ENCODE data around the gene NAGA. TPM values are rescaled to one million over a fixed set of nuclear protein-coding genes. Genes with fewer than 3 reads are reported as not detected.

NAGA gene
- total RNA-seq, 4 donors from 2014 or later = 24.8 to 47.6 (median 35.3) TPM

DNA sequence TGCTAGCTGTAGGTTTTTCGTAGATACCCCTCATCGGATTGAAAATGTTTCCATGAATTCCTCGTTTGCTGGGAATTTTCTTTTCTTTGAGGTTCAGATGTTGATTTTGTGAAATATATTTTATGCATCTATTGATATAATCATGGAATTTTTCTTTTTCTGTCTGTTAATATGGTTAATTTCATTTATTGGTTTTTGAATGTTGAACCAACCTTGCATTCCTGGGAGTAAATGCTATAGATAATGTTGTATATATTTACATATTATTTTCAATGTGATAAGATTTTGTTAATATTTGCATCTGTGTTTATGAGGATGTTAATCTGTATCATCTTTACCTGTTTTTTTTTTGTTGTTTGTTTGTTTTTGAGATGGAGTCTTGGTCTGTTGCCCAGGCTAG is 30.6 kb upstream of the NAGA start:
- DNase-seq (ENCODE audit: low spot score) = no peak
- no peak for ATAC-seq (ENCODE audit: low FRiP score)
- no peak for TF ChIP-seq CTCF (IDR thresholded peaks at IDR 0.05)

GRCh38 chr22:42091455-42091782 is 20.8 kb upstream of the NAGA start:
- no peak for TF ChIP-seq CTCF (IDR thresholded peaks at IDR 0.05)
- no peak for DNase-seq (ENCODE audit: low spot score)
- ATAC-seq (ENCODE audit: low FRiP score) = no peak

- DNase-seq (ENCODE audit: low spot score) (peak; percentile 94), ATAC-seq (ENCODE audit: low FRiP score) (peak; percentile 100)
- peak in 1 of 3 donors; percentile 85 for TF ChIP-seq CTCF (IDR thresholded peaks at IDR 0.05)
These were observed 20.2 kb upstream of the NAGA start, which contains the start of gene NDUFA6 for GRCh38 chr22:42090596-42091454. TSS of gene NDUFA6 (minus strand) at chr22:42090772. CDS start at chr22:42090744, 28 bp downstream.

DNA sequence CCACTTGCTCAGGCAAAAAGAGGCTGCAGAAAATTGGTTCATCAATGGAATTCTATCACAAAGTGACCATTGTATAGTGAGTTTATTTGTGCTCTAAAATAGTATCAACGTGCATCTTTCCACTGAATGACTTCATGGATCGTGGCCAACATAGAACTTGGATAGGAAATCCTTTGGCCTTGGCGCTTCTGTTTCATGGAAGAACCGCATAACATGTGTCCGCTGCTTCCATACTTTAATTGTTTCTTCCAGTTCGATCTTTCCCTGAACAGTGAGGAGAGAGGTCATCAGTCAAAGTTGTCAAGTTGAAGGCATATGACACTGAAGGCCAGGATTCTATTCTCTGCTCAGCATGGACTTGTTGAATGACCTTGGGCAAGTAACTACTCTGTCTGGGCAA is 15.4 kb upstream of the NAGA start:
- no peak for DNase-seq (ENCODE audit: low spot score)
- no peak for TF ChIP-seq CTCF (IDR thresholded peaks at IDR 0.05)
- no peak for ATAC-seq (ENCODE audit: low FRiP score)

DNA sequence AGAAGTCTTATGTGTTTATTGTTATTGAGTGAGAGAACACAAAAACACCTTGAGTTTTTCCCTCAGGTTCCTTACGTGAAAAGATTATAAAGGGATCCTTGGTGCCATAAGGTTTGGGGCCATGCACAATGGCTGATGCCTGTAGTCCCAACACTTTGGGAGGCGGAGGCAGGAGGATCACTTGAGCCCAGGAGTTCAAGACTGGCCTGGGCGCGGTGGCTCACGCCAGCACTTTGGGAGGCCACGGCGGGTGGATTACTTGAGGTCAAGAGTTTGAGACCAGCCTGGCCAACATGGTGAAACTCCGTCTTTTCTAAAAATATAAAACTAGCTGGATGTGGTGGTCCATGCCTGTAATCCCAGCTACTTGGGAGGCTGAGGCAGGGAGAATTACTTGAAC is 14.3 kb upstream of the NAGA start:
- no peak for TF ChIP-seq CTCF (IDR thresholded peaks at IDR 0.05)
- ATAC-seq (ENCODE audit: low FRiP score) (no peak), DNase-seq (ENCODE audit: low spot score) (no peak)

- no peak for DNase-seq (ENCODE audit: low spot score)
- no peak for TF ChIP-seq CTCF (IDR thresholded peaks at IDR 0.05)
- ATAC-seq (ENCODE audit: low FRiP score) = no peak
These were observed 12.5 kb upstream of the NAGA start for GRCh38 chr22:42083119-42083518.

- no peak for ATAC-seq (ENCODE audit: low FRiP score)
- no peak for DNase-seq (ENCODE audit: low spot score)
- TF ChIP-seq CTCF (IDR thresholded peaks at IDR 0.05) = no peak
These were observed 9.7 kb upstream of the NAGA start for GRCh38 chr22:42080287-42080686.

Data from omental fat pad (tissue), 4 donors.